HepG2 (cell line): ENCODE measurements around the gene MED9. TPM values are rescaled to one million over a fixed set of nuclear protein-coding genes. Genes with fewer than 3 reads are reported as not detected.

ENCODE experiments used
- CEBPB ChIP-seq: IDR thresholded peaks from 2 replicates; pipeline ENCODE4 v1.6.1; 2011; ENCODE audit warnings: low read depth, low read length, improper control_type of control experiment, borderline replicate concordance
- POLR2G ChIP-seq: fragments of 200-400 bp; formaldehyde crosslinking; IDR thresholded peaks from 2 replicates; pipeline ENCODE4 v1.6.1; 2018; ENCODE audit warnings: mild to moderate bottlenecking, low read depth, low read length, moderate library complexity
- RBFOX2 ChIP-seq: fragments of 200-400 bp; formaldehyde crosslinking; IDR thresholded peaks from 2 replicates; pipeline ENCODE4 v1.6.1; 2017; ENCODE audit warnings: low read depth, mild to moderate bottlenecking, low read length
- TFAP4 ChIP-seq: sonication (generic); IDR thresholded peaks from 2 replicates; pipeline ENCODE4 v1.6.1; 2016; ENCODE audit warnings: low read depth, borderline replicate concordance
- U2AF1 ChIP-seq: fragments of 200-400 bp; formaldehyde crosslinking; optimal IDR thresholded peaks from 2 replicates; pipeline ENCODE3; 2017; ENCODE audit warnings: mild to moderate bottlenecking, low read depth, low read length
- polyA plus RNA-seq, 8 experiments: library from polyadenylated mRNA; depleted of rRNA in 3 of 8; stranded (reverse) in 7 of 8; unstranded in 1 of 8; fragments of >200 nt; fragmentation: Illumina TruSeq in 4 of 8; extraction: Trizol in 4 of 8; gene quantifications; 2 replicates each; pipeline versions ENCODE4 v1.2.1 to v1.2.3, GENCODE V29; 2011 to 2016; ENCODE audit warnings: low read depth in 4 of 8, missing spikeins in 1 of 8, mixed read lengths in 1 of 8; ENCODE audit not compliant: insufficient read depth in 1 of 8
- total RNA-seq, 5 experiments: library from RNA; depleted of rRNA; stranded (reverse); fragments of >200 nt; fragmentation: Illumina TruSeq; extraction: Trizol; gene quantifications; 2 replicates each; pipeline ENCODE4 v1.2.3, GENCODE V29; 2016; ENCODE audit warnings: low read depth in 1 of 5
- TF ChIP-seq, protein P1 (sequence below): sonication (generic); formaldehyde crosslinking; IDR thresholded peaks from 2 replicates; pipeline ENCODE4 v1.4.0; 2020; ENCODE audit warnings: missing genetic modification reagents

The MED9 gene
- total and polyA plus RNA-seq, 2 of the 13 experiments (the other 11 are each of a cell fraction or from before 2014, with no cell fraction given): 11.9 to 15.1 TPM

- TF ChIP-seq TFAP4 (peak; percentile 14; the same call in 1 of the 2 replicates), CEBPB (no peak), RBFOX2 (peak; percentile 57; the same call in 1 of the 2 replicates), POLR2G (peak; percentile 62), U2AF1 (peak; percentile 10)
- TF ChIP-seq, protein P1, sequence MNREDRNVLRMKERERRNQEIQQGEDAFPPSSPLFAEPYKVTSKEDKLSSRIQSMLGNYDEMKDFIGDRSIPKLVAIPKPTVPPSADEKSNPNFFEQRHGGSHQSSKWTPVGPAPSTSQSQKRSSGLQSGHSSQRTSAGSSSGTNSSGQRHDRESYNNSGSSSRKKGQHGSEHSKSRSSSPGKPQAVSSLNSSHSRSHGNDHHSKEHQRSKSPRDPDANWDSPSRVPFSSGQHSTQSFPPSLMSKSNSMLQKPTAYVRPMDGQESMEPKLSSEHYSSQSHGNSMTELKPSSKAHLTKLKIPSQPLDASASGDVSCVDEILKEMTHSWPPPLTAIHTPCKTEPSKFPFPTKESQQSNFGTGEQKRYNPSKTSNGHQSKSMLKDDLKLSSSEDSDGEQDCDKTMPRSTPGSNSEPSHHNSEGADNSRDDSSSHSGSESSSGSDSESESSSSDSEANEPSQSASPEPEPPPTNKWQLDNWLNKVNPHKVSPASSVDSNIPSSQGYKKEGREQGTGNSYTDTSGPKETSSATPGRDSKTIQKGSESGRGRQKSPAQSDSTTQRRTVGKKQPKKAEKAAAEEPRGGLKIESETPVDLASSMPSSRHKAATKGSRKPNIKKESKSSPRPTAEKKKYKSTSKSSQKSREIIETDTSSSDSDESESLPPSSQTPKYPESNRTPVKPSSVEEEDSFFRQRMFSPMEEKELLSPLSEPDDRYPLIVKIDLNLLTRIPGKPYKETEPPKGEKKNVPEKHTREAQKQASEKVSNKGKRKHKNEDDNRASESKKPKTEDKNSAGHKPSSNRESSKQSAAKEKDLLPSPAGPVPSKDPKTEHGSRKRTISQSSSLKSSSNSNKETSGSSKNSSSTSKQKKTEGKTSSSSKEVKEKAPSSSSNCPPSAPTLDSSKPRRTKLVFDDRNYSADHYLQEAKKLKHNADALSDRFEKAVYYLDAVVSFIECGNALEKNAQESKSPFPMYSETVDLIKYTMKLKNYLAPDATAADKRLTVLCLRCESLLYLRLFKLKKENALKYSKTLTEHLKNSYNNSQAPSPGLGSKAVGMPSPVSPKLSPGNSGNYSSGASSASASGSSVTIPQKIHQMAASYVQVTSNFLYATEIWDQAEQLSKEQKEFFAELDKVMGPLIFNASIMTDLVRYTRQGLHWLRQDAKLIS (CRISPR knock-in tag): 0 out of 2 replicates have a peak, but pooled peaks have one; percentile 6
These were observed 31.4 kb upstream of the MED9 start (continued) for GRCh38 chr17:17445296-17445924.
